Spleen (tissue), 7 donors: ENCODE data around the gene MDH2.
"Not testable (repeated sequence)": the region's sequence is repeated elsewhere in the genome, so short reads cannot be mapped to it uniquely, and the experiment has no call there.

ENCODE experiments used
- POLR2A ChIP-seq, 3 donors: fragments of 450-650 bp; IDR thresholded peaks; one replicate each; pipeline ENCODE4 v1.5.1; 2017; ENCODE audit warnings: antibody characterized with exemption in 3 of 3, mild to moderate bottlenecking in 1 of 3
- TF ChIP-seq, protein P1 (sequence below), 11 experiments: fragments of 200-600 bp in 7 of 11; fragments of 450-650 bp in 4 of 11; sonication (generic) in 4 of 11; IDR thresholded peaks in 8 of 11; conservative IDR thresholded peaks in 3 of 11; 1 replicate in 7 of 11; 2 replicates in 4 of 11; pipeline versions ENCODE4 v1.4.0 to v1.8.0; 2016 to 2021; ENCODE audit warnings: antibody characterized with exemption in 11 of 11, inconsistent platforms in 4 of 11, mild to moderate bottlenecking in 1 of 11
- donor health status: DM: no; HTN: no; CAD: no; lungs with moderate emphysema.
- donor health status: DM: no; HTN: no; CAD: no.
- donor health status: DM: no; HTN: no; CAD: no.

GRCh38 chr7:76106130-76106529 is 58.2 kb downstream of the MDH2 start:
- TF ChIP-seq, protein P1, sequence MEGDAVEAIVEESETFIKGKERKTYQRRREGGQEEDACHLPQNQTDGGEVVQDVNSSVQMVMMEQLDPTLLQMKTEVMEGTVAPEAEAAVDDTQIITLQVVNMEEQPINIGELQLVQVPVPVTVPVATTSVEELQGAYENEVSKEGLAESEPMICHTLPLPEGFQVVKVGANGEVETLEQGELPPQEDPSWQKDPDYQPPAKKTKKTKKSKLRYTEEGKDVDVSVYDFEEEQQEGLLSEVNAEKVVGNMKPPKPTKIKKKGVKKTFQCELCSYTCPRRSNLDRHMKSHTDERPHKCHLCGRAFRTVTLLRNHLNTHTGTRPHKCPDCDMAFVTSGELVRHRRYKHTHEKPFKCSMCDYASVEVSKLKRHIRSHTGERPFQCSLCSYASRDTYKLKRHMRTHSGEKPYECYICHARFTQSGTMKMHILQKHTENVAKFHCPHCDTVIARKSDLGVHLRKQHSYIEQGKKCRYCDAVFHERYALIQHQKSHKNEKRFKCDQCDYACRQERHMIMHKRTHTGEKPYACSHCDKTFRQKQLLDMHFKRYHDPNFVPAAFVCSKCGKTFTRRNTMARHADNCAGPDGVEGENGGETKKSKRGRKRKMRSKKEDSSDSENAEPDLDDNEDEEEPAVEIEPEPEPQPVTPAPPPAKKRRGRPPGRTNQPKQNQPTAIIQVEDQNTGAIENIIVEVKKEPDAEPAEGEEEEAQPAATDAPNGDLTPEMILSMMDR (IDR thresholded peaks at IDR 0.05 in 8 of 11, conservative IDR thresholded peaks at IDR 0.05 in 3 of 11), result not testable (repeated sequence)
- TF ChIP-seq POLR2A (IDR thresholded peaks at IDR 0.05), result not testable (repeated sequence)
